GM23338 (cell line): ENCODE measurements around the gene MECP2.

Experiments
- CREB1 ChIP-seq: fragments of 250-450 bp; sonication (Bioruptor Pico); IDR thresholded peaks from 2 replicates; pipeline ENCODE4 v1.5.0; 2020; ENCODE audit warnings: low read depth, mild to moderate bottlenecking, moderate library complexity
- CTCF ChIP-seq, 2 experiments: fragments of 200-600 bp in 1 of 2; sonication (generic) in 1 of 2; conservative IDR thresholded peaks; 2 replicates each; pipeline versions ENCODE4 v1.5.1 to v1.6.1; 2016 to 2017; ENCODE audit warnings: antibody characterized with exemption in 2 of 2, low read depth in 2 of 2, mild to moderate bottlenecking in 2 of 2, moderate library complexity in 1 of 2
- EZH2 ChIP-seq: fragments of 200-600 bp; sonication (generic); IDR thresholded peaks from one replicate; pipeline ENCODE4 v1.8.0; 2017; ENCODE audit warnings: antibody characterized with exemption, mild to moderate bottlenecking, low read depth; ENCODE audit not compliant: unreplicated experiment
- EZH2phosphoT487 ChIP-seq: fragments of 200-600 bp; sonication (generic); IDR thresholded peaks from one replicate; pipeline ENCODE4 v1.8.1; 2018; ENCODE audit warnings: antibody characterized with exemption; ENCODE audit not compliant: unreplicated experiment
- JUNB ChIP-seq: IDR thresholded peaks from one replicate; pipeline ENCODE4 v1.6.1; 2016; ENCODE audit warnings: antibody characterized with exemption; ENCODE audit not compliant: unreplicated experiment
- NANOG ChIP-seq: IDR thresholded peaks from 2 replicates; pipeline ENCODE4 v1.6.1; 2016; ENCODE audit warnings: antibody characterized with exemption, borderline replicate concordance
- POLR2AphosphoS5 ChIP-seq: IDR thresholded peaks from 2 replicates; pipeline ENCODE4 v1.6.1; 2016; ENCODE audit warnings: antibody characterized with exemption, low read depth
- REST ChIP-seq: IDR thresholded peaks from one replicate; pipeline ENCODE4 v1.6.1; 2018; ENCODE audit warnings: antibody characterized with exemption; ENCODE audit not compliant: unreplicated experiment
- STAT1 ChIP-seq: IDR thresholded peaks from one replicate; pipeline ENCODE4 v1.6.1; 2016; ENCODE audit warnings: antibody characterized with exemption; ENCODE audit not compliant: unreplicated experiment
- ZNF331 ChIP-seq: fragments of 250-450 bp; sonication (Bioruptor Pico); IDR thresholded peaks from 2 replicates; pipeline ENCODE4 v1.5.0; 2020; ENCODE audit warnings: low read depth, mild to moderate bottlenecking, moderate library complexity
- TF ChIP-seq, protein P1 (sequence below): IDR thresholded peaks from 2 replicates; pipeline ENCODE4 v1.6.1; 2016; ENCODE audit warnings: antibody characterized with exemption

DNA sequence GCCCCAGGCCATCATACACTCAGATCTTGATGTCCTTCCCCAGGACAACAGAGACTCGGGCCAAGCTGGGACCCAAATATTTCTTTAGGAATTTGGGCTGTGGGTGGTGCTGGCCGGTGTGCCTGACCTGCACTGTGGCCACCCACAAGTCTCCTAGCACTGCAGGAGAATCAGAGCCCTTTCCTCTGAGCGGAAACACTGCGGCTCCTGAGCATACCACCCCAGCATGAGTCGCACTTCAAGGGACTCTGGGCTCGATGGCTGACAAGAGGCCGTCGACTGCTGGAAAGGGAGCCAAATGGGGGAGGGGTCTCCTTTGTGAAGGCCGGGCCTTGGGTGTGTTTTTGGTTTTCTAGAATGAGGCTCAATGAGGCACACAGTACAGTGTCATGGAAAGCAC is 64.9 kb downstream of the MECP2 start:
- no peak for TF ChIP-seq CTCF (conservative IDR thresholded peaks at IDR 0.05; ENCODE audit: low read depth in 2 of 2)
- TF ChIP-seq POLR2AphosphoS5, result no peak
- TF ChIP-seq REST, result no peak
- no peak for TF ChIP-seq EZH2
- TF ChIP-seq EZH2phosphoT487, result no peak
- no peak for TF ChIP-seq NANOG
- TF ChIP-seq ZNF331 (CRISPR knock-in tag), result no peak
- TF ChIP-seq JUNB, result no peak
- TF ChIP-seq, protein P1, sequence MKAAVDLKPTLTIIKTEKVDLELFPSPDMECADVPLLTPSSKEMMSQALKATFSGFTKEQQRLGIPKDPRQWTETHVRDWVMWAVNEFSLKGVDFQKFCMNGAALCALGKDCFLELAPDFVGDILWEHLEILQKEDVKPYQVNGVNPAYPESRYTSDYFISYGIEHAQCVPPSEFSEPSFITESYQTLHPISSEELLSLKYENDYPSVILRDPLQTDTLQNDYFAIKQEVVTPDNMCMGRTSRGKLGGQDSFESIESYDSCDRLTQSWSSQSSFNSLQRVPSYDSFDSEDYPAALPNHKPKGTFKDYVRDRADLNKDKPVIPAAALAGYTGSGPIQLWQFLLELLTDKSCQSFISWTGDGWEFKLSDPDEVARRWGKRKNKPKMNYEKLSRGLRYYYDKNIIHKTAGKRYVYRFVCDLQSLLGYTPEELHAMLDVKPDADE, result no peak
- TF ChIP-seq CREB1 (CRISPR knock-in tag), result no peak
- TF ChIP-seq STAT1, result no peak
